ENCODE measurements around the gene CELSR1.
"Not testable (repeated sequence)": the region's sequence is repeated elsewhere in the genome, so short reads cannot be mapped to it uniquely, and the experiment has no call there.

CELSR1 gene

GRCh38 chr22:46415776-46416519 is 121.5 kb downstream of the CELSR1 start:
- no peak for DNase-seq

GRCh38 chr22:46414704-46415103 is 122.7 kb downstream of the CELSR1 start:
- no peak for DNase-seq

- no peak for DNase-seq
These were observed 123.6 kb downstream of the CELSR1 start for GRCh38 chr22:46413725-46414379.

- no peak for DNase-seq
These were observed 126.1 kb downstream of the CELSR1 start for GRCh38 chr22:46411347-46411746.

GRCh38 chr22:46410291-46410808 is 127.1 kb downstream of the CELSR1 start:
- no peak for DNase-seq

GRCh38 chr22:46409631-46410210 is 127.7 kb downstream of the CELSR1 start:
- DNase-seq, result no peak

- no peak for DNase-seq
These were observed 128.6 kb downstream of the CELSR1 start for GRCh38 chr22:46408568-46409506.

GRCh38 chr22:46407748-46408147 is 129.7 kb downstream of the CELSR1 start:
- no peak for DNase-seq

GRCh38 chr22:46406791-46407190 is 130.6 kb downstream of the CELSR1 start:
- DNase-seq, result no peak

- DNase-seq, result no peak
These were observed 131.1 kb downstream of the CELSR1 start for GRCh38 chr22:46406349-46406748.

- DNase-seq, result no peak
These were observed 131.5 kb downstream of the CELSR1 start for GRCh38 chr22:46405901-46406300.

- not testable (repeated sequence) for DNase-seq
These were observed 133.5 kb downstream of the CELSR1 start for GRCh38 chr22:46403880-46404279.

- no peak for DNase-seq
These were observed 134.9 kb downstream of the CELSR1 start for GRCh38 chr22:46402505-46402904.

- DNase-seq, result no peak
These were observed 136.1 kb downstream of the CELSR1 start for GRCh38 chr22:46401370-46401769.

- no peak for DNase-seq
These were observed 138.0 kb downstream of the CELSR1 start for GRCh38 chr22:46399251-46400024.

- DNase-seq, result no peak
These were observed 139.5 kb downstream of the CELSR1 start for GRCh38 chr22:46397951-46398350.

GRCh38 chr22:46397514-46397913 is 139.9 kb downstream of the CELSR1 start:
- DNase-seq, result no peak

- DNase-seq, result not testable (repeated sequence)
These were observed 140.4 kb downstream of the CELSR1 start for GRCh38 chr22:46397049-46397448.

- no peak for DNase-seq
These were observed 142.3 kb downstream of the CELSR1 start for GRCh38 chr22:46395145-46395544.

- no peak for DNase-seq
These were observed 142.8 kb downstream of the CELSR1 start for GRCh38 chr22:46394622-46395021.

GRCh38 chr22:46393873-46394272 is 143.5 kb downstream of the CELSR1 start:
- DNase-seq, result no peak

Data from activated CD4-positive, alpha-beta T cell treated with anti-CD3 and anti-CD28 coated beads, Interleukin-2, amount 50 U/mL, for 4 hours (primary cell).